ENCODE measurements around the gene PSMF1. TPM values are rescaled to one million over a fixed set of nuclear protein-coding genes. Genes with fewer than 3 reads are reported as not detected.

The PSMF1 gene
- total RNA-seq, 1 donor from 2014 or later, result 131 TPM

DNA sequence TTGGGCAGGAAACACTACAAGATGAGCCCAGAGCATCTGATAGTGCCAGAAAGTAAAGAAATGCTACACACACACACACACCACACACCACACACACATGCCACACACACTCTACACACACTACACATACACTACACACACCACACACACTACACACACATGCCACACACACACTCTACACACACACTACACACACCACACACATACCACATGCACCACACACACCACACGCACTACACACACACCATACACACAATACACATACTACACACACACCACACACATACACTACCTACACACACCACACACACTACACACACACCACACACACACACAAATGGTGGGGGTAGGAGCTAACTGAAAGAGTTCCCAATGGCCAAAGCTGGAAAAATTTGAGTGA, 69.9 kb downstream of the PSMF1 start:
- no peak for DNase-seq
- Histone ChIP-seq H3K36me3 (no peaks in the 10 kb centered on the region), H3K27me3 (ENCODE audit: low read depth) (peaks cover 16% of the 10 kb centered on the region), H3K9me3 (no peaks in the 10 kb centered on the region), H3K4me3 (no peak overlapping the region), H3K27ac (no peak overlapping the region), H3K4me1 (peaks cover 18% of the 10 kb centered on the region)
- ATAC-seq, result no peak
- TF ChIP-seq, protein P1, sequence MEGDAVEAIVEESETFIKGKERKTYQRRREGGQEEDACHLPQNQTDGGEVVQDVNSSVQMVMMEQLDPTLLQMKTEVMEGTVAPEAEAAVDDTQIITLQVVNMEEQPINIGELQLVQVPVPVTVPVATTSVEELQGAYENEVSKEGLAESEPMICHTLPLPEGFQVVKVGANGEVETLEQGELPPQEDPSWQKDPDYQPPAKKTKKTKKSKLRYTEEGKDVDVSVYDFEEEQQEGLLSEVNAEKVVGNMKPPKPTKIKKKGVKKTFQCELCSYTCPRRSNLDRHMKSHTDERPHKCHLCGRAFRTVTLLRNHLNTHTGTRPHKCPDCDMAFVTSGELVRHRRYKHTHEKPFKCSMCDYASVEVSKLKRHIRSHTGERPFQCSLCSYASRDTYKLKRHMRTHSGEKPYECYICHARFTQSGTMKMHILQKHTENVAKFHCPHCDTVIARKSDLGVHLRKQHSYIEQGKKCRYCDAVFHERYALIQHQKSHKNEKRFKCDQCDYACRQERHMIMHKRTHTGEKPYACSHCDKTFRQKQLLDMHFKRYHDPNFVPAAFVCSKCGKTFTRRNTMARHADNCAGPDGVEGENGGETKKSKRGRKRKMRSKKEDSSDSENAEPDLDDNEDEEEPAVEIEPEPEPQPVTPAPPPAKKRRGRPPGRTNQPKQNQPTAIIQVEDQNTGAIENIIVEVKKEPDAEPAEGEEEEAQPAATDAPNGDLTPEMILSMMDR (IDR thresholded peaks at IDR 0.05), result no peak
- intact Hi-C loops (cut with DNase I), result no loop called here

DNA sequence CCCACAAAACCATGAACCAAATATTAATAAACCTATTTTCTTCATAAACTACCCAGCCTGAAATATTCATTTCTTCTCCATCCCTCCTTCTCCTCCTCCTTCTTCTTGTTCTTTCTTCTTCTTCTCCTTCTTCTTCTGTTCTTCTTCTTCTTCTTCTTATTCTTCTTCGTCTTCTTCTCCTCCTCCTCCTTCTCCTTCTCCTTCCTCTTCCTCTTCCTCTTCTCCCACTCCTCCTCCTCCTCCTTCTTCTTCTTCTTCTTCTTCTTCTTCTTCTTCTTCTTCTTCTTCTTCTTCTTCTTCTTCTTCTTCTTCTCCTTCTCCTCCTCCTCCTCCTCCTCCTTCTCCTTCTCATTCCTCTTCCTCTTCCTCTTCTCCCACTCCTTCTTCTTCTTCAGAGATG, 71.4 kb downstream of the PSMF1 start:
- peaks cover 10% of the 10 kb centered on the region for H3K27me3 ChIP-seq (ENCODE audit: low read depth)
- H3K4me1 ChIP-seq, result peaks cover 15% of the 10 kb centered on the region
- DNase-seq (no peak), ATAC-seq (no peak)
- H3K9me3 ChIP-seq, result no peaks in the 10 kb centered on the region
- H3K27ac ChIP-seq, result no peak overlapping the region
- no peak overlapping the region for H3K4me3 ChIP-seq
- intact Hi-C loops (cut with DNase I), result no loop called here
- TF ChIP-seq, protein P1 (IDR thresholded peaks at IDR 0.05), result no peak
- no peaks in the 10 kb centered on the region for H3K36me3 ChIP-seq

GRCh38 chr20:1190847-1191246, 72.4 kb downstream of the PSMF1 start:
- H3K4me3 ChIP-seq, result no peak overlapping the region
- H3K9me3 ChIP-seq, result no peaks in the 10 kb centered on the region
- ATAC-seq (no peak), DNase-seq (no peak)
- intact Hi-C loops (cut with DNase I), result no loop called here
- H3K27ac ChIP-seq, result no peak overlapping the region
- TF ChIP-seq, protein P1 (IDR thresholded peaks at IDR 0.05), result no peak
- no peaks in the 10 kb centered on the region for H3K36me3 ChIP-seq
- peaks cover 12% of the 10 kb centered on the region for H3K4me1 ChIP-seq
- peaks cover 2% of the 10 kb centered on the region for H3K27me3 ChIP-seq (ENCODE audit: low read depth)

- peak in 1 of 2 donors; percentile 49 for ATAC-seq
- Histone ChIP-seq H3K27me3 (ENCODE audit: low read depth) (no peaks in the 10 kb centered on the region), H3K4me3 (no peak overlapping the region), H3K9me3 (no peaks in the 10 kb centered on the region), H3K36me3 (no peaks in the 10 kb centered on the region), H3K27ac (no peak overlapping the region), H3K4me1 (peaks cover 9% of the 10 kb centered on the region)
- intact Hi-C loops (cut with DNase I), result no loop called here
- no peak for DNase-seq
- TF ChIP-seq, protein P1 (IDR thresholded peaks at IDR 0.05), result no peak
Observed at GRCh38 chr20:1191299-1191698, 72.9 kb downstream of the PSMF1 start.

DNA sequence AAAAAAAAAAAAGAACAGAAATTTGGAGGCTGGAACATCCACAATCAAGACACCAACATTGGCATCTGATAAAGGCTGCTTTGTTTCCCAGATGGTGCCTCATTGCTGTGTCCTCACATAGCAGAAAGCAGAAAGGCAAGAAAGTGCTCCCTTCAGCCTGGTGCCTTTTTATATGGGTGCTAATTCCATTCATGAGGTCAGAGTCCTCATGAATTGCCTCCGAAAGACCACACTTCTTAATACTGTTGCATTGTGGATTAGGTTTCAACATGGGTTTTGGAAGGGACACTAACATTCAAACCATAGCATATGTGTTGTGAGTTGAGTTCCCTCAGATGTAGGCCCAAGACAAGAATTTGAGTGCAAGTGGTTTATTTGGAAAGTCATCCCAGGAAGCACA, 76.8 kb downstream of the PSMF1 start:
- ATAC-seq (no peak), DNase-seq (no peak)
- H3K4me3 ChIP-seq, result no peak overlapping the region
- no peaks in the 10 kb centered on the region for H3K36me3 ChIP-seq
- peaks cover 6% of the 10 kb centered on the region for H3K4me1 ChIP-seq
- no peaks in the 10 kb centered on the region for H3K9me3 ChIP-seq
- H3K27ac ChIP-seq, result no peak overlapping the region
- H3K27me3 ChIP-seq (ENCODE audit: low read depth), result no peaks in the 10 kb centered on the region
- intact Hi-C loops (cut with DNase I), result no loop called here
- TF ChIP-seq, protein P1 (IDR thresholded peaks at IDR 0.05), result no peak

- Histone ChIP-seq H3K27me3 (ENCODE audit: low read depth) (no peaks in the 10 kb centered on the region), H3K36me3 (no peaks in the 10 kb centered on the region), H3K4me1 (peaks cover 6% of the 10 kb centered on the region), H3K9me3 (no peaks in the 10 kb centered on the region), H3K4me3 (no peak overlapping the region), H3K27ac (no peak overlapping the region)
- no peak for DNase-seq
- intact Hi-C loops (cut with DNase I), result no loop called here
- no peak for ATAC-seq
- TF ChIP-seq, protein P1 (IDR thresholded peaks at IDR 0.05), result no peak
Observed at GRCh38 chr20:1196634-1197033, 78.2 kb downstream of the PSMF1 start.
